A549 (cell line): ENCODE data around the gene PARM1. TPM values are rescaled to one million over a fixed set of nuclear protein-coding genes. Genes with fewer than 3 reads are reported as not detected.

Source experiments
- ATAC-seq, 2 experiments: fragments of 200-7000 bp in 1 of 2; fragments of >200 bp in 1 of 2; cut with Nextera tagmentation in 1 of 2; cut with Tn5 transposase in 1 of 2; 3 replicates each; pipeline versions ENCODE4 v1.8.0 to v1.9.1; 2018 to 2020; ENCODE audit warnings: mild to moderate bottlenecking in 1 of 2, moderate library complexity in 1 of 2
- CTCF ChIA-PET: fragments of 300-600 bp; sonication (Branson Sonifier 250); formaldehyde crosslinking; extraction: SDS; loops from one replicate; lab custom pipeline; 2021; ENCODE audit warnings: antibody characterized with exemption, inconsistent platforms; lab: Yijun Ruan, JAX
- POLR2A ChIA-PET: fragments of 350-600 bp; formaldehyde crosslinking; extraction: SDS; loops from one replicate; lab custom pipeline; 2021; ENCODE audit warnings: antibody characterized with exemption, inconsistent platforms; lab: Yijun Ruan, JAX
- DNase-seq, 2 experiments: peaks; one replicate each; pipeline versions ENCODE4 v3.0.0 to v3.0.0-alpha.2; 2011 to 2016; ENCODE audit warnings: low read depth in 1 of 2, low spot score in 1 of 2
- FAIRE-seq: peaks from 2 replicates; lab custom pipeline; 2011; peaks lifted over from hg19 to GRCh38; lab: Jason Lieb, UNC
- H3K27ac ChIP-seq, 2 experiments: fragments of >200 bp; sonication (Bioruptor Twin); formaldehyde crosslinking; 3 replicates each; pipeline ENCODE4 v1.5.1; 2016 to 2017
- H3K4me1 ChIP-seq: fragments of >200 bp; sonication (Bioruptor Twin); formaldehyde crosslinking; 3 replicates; pipeline ENCODE4 v1.6.1; 2016
- H3K4me2 ChIP-seq: fragments of >200 bp; sonication (Bioruptor Twin); formaldehyde crosslinking; 3 replicates; pipeline ENCODE4 v1.6.1; 2016
- H3K4me3 ChIP-seq: fragments of >200 bp; sonication (Bioruptor Twin); formaldehyde crosslinking; 3 replicates; pipeline ENCODE4 v1.5.1; 2016
- H3K9me3 ChIP-seq: fragments of >200 bp; sonication (Bioruptor Twin); formaldehyde crosslinking; 3 replicates; pipeline ENCODE4 v1.6.1; 2016
- BHLHE40 ChIP-seq: IDR thresholded peaks from 2 replicates; pipeline ENCODE4 v1.6.1; 2012; ENCODE audit warnings: low read depth, low read length, inconsistent platforms
- CBX2 ChIP-seq: fragments of 200-600 bp; sonication (generic); IDR thresholded peaks from 2 replicates; pipeline ENCODE4 v1.6.1; 2016; ENCODE audit warnings: low read depth, mild to moderate bottlenecking, borderline replicate concordance
- CBX8 ChIP-seq: fragments of 200-600 bp; sonication (generic); IDR thresholded peaks from 2 replicates; pipeline ENCODE4 v1.6.1; 2016
- CHD2 ChIP-seq: fragments of 150-350 bp; IDR thresholded peaks from 2 replicates; pipeline ENCODE4 v1.6.1; 2014; ENCODE audit warnings: low read length; ENCODE audit not compliant: partially characterized antibody
- EHMT2 ChIP-seq: fragments of 200-600 bp; sonication (generic); IDR thresholded peaks from 2 replicates; pipeline ENCODE4 v1.6.1; 2016; ENCODE audit warnings: antibody characterized with exemption, low read depth, mild to moderate bottlenecking, moderate library complexity
- ESRRA ChIP-seq: fragments of 150-350 bp; IDR thresholded peaks from 2 replicates; pipeline ENCODE4 v1.6.1; 2014; ENCODE audit warnings: mild to moderate bottlenecking, low read length, borderline replicate concordance
- FOSB ChIP-seq: fragments of 250-450 bp; sonication (Bioruptor Pico); IDR thresholded peaks from 2 replicates; pipeline ENCODE4 v1.5.0; 2020; ENCODE audit warnings: mild to moderate bottlenecking, moderate library complexity
- GATA3 ChIP-seq: IDR thresholded peaks from 2 replicates; pipeline ENCODE4 v1.6.1; 2012; ENCODE audit warnings: borderline replicate concordance
- HEYL ChIP-seq: fragments of 250-450 bp; sonication (Bioruptor Pico); IDR thresholded peaks from 2 replicates; pipeline ENCODE4 v1.8.0; 2021; ENCODE audit warnings: mild to moderate bottlenecking, moderate library complexity
- KDM1A ChIP-seq: fragments of 200-600 bp; sonication (generic); IDR thresholded peaks from 2 replicates; pipeline ENCODE4 v1.6.1; 2016; ENCODE audit warnings: low read depth, mild to moderate bottlenecking
- MAFK ChIP-seq: fragments of 450-650 bp; IDR thresholded peaks from 2 replicates; pipeline ENCODE4 v1.6.1; 2014; ENCODE audit not compliant: partially characterized antibody
- MAZ ChIP-seq: fragments of 150-350 bp; IDR thresholded peaks from 2 replicates; pipeline ENCODE4 v1.6.1; 2014; ENCODE audit warnings: antibody characterized with exemption, low read depth, low read length, borderline replicate concordance
- NR3C1 ChIP-seq: fragments of >200 bp; sonication (Bioruptor Twin); formaldehyde crosslinking; IDR thresholded peaks from 3 replicates; pipeline ENCODE4 v1.6.1; 2017
- POLR2AphosphoS2 ChIP-seq: conservative IDR thresholded peaks from 2 replicates; pipeline ENCODE4 v1.6.1; 2012; ENCODE audit warnings: low read length, improper control_type of control experiment, inconsistent platforms
- RFX5 ChIP-seq: fragments of 450-650 bp; IDR thresholded peaks from 2 replicates; pipeline ENCODE4 v1.7.1; 2014; ENCODE audit warnings: antibody characterized with exemption, mild to moderate bottlenecking, moderate library complexity
- RNF2 ChIP-seq: fragments of 200-600 bp; sonication (generic); IDR thresholded peaks from 2 replicates; pipeline ENCODE4 v1.6.1; 2016; ENCODE audit warnings: low read depth, mild to moderate bottlenecking, antibody characterized with exemption, moderate library complexity, borderline replicate concordance
- SMC3 ChIP-seq: fragments of >200 bp; sonication (Bioruptor Twin); formaldehyde crosslinking; IDR thresholded peaks from 3 replicates; pipeline ENCODE4 v1.6.1; 2018; ENCODE audit warnings: inconsistent platforms
- ZC3H11A ChIP-seq: fragments of 450-650 bp; IDR thresholded peaks from 2 replicates; pipeline ENCODE4 v1.6.1; 2014; ENCODE audit warnings: antibody characterized with exemption, mild to moderate bottlenecking
- ZNF302 ChIP-seq: fragments of 250-450 bp; sonication (Bioruptor Pico); IDR thresholded peaks from 2 replicates; pipeline ENCODE4 v1.9.0; 2021; ENCODE audit warnings: inconsistent platforms, mild to moderate bottlenecking, moderate library complexity
- WGBS: methylation state at CpG from one replicate; pipeline ENCODE4 v1.1.6; 2017; ENCODE audit errors: missing lambda C conversion rate; 5-methylcytosine and 5-hydroxymethylcytosine counted together
- polyA plus RNA-seq, 4 experiments: library from polyadenylated mRNA; depleted of rRNA in 3 of 4; stranded (reverse); fragments of >200 nt; fragmentation: RNase III in 1 of 4; extraction: RNeasy Plus Mini Kit Qiagen cat#74134 plus additional on column Dnase treatment in 1 of 4; gene quantifications; 2 replicates in 3 of 4; 3 replicates in 1 of 4; pipeline ENCODE4 v1.2.3, GENCODE V29; 2011 to 2017
- TF ChIP-seq, protein P1 (sequence below): fragments of 450-650 bp; IDR thresholded peaks from 2 replicates; pipeline ENCODE4 v1.6.1; 2014; ENCODE audit warnings: antibody characterized with exemption
- TF ChIP-seq, protein P2 (sequence below): IDR thresholded peaks from 2 replicates; pipeline ENCODE4 v1.6.1; 2012
- TF ChIP-seq, protein P3 (sequence below): fragments of 150-350 bp; IDR thresholded peaks from 2 replicates; pipeline ENCODE4 v1.6.1; 2014; ENCODE audit warnings: low read depth, mild to moderate bottlenecking, low read length
- TF ChIP-seq, protein P4 (sequence below): fragments of 250-450 bp; sonication (Bioruptor Pico); IDR thresholded peaks from 2 replicates; pipeline ENCODE4 v1.5.0; 2021; ENCODE audit warnings: mild to moderate bottlenecking, moderate library complexity, borderline replicate concordance
- TF ChIP-seq, protein P5 (sequence below): fragments of >200 bp; sonication (Bioruptor Twin); formaldehyde crosslinking; IDR thresholded peaks from 3 replicates; pipeline ENCODE4 v1.6.1; 2016
- TF ChIP-seq, protein P6 (sequence below): fragments of >200 bp; sonication (Bioruptor Twin); formaldehyde crosslinking; IDR thresholded peaks from 3 replicates; pipeline ENCODE4 v1.5.1; 2016

PARM1 gene
- polyA plus RNA-seq, 2 of the 4 experiments (the other 2 are of a cell fraction) = 0.37 to 2.5 TPM

DNA sequence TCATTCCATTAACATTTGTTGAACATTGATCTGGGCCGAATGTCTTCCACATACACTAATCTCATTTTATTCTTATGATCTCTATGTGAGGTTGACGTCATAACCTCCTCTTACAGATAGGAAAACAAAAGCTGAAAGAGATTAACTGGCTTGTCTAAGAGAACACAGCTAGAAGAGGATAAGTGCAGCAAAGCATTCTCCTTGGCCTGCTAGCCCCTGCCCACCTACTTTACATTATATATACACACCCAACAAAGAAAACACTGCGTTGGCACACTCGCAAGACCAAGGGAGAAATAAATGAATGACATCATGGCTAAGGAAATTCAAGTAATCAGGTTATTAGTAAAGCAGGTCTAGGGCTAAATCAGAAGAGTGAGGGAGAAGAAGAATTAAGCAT lies 138.4 kb downstream of the PARM1 start:
- FAIRE-seq = no peak
- 39% methylated on average over 4 of the region's 4 CpGs for WGBS
- no peaks in the 10 kb centered on the region for H3K4me1 ChIP-seq

DNA sequence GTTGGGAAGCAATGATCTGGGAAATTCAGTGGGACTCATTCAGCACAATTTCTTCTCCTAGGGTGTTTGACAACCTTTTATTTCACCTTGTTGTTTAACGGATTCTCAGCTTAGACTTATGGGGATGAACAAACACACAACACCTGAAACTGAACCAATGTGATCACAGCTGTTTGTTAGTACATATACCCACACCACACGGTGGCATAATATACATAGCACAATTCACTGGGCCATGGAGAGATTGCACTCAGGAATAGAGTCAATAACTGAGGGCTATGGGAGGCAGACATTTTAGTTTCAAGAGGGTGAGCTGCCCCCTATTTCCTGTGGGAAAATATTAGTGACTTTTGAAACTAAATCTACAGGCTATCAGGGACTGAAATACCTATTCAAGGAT lies 148.0 kb downstream of the PARM1 start:
- no peak overlapping the region for H3K4me2 ChIP-seq
- H3K4me1 ChIP-seq = no peaks in the 10 kb centered on the region
- no peak for ATAC-seq
- H3K4me3 ChIP-seq = no peak overlapping the region
- H3K27ac ChIP-seq = no peak overlapping the region
- TF ChIP-seq MAFK (no peak), SMC3 (no peak), POLR2AphosphoS2 (no peak), CBX8 (no peak), NR3C1 (no peak), GATA3 (no peak), ESRRA (no peak), ZNF302 (CRISPR knock-in tag) (no peak), RFX5 (no peak)
- TF ChIP-seq, protein P1, sequence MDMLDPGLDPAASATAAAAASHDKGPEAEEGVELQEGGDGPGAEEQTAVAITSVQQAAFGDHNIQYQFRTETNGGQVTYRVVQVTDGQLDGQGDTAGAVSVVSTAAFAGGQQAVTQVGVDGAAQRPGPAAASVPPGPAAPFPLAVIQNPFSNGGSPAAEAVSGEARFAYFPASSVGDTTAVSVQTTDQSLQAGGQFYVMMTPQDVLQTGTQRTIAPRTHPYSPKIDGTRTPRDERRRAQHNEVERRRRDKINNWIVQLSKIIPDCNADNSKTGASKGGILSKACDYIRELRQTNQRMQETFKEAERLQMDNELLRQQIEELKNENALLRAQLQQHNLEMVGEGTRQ = no peak
- TF ChIP-seq, protein P2, sequence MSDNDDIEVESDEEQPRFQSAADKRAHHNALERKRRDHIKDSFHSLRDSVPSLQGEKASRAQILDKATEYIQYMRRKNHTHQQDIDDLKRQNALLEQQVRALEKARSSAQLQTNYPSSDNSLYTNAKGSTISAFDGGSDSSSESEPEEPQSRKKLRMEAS = no peak
- TF ChIP-seq, protein P3, sequence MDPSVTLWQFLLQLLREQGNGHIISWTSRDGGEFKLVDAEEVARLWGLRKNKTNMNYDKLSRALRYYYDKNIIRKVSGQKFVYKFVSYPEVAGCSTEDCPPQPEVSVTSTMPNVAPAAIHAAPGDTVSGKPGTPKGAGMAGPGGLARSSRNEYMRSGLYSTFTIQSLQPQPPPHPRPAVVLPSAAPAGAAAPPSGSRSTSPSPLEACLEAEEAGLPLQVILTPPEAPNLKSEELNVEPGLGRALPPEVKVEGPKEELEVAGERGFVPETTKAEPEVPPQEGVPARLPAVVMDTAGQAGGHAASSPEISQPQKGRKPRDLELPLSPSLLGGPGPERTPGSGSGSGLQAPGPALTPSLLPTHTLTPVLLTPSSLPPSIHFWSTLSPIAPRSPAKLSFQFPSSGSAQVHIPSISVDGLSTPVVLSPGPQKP = no peak
- TF ChIP-seq, protein P4, sequence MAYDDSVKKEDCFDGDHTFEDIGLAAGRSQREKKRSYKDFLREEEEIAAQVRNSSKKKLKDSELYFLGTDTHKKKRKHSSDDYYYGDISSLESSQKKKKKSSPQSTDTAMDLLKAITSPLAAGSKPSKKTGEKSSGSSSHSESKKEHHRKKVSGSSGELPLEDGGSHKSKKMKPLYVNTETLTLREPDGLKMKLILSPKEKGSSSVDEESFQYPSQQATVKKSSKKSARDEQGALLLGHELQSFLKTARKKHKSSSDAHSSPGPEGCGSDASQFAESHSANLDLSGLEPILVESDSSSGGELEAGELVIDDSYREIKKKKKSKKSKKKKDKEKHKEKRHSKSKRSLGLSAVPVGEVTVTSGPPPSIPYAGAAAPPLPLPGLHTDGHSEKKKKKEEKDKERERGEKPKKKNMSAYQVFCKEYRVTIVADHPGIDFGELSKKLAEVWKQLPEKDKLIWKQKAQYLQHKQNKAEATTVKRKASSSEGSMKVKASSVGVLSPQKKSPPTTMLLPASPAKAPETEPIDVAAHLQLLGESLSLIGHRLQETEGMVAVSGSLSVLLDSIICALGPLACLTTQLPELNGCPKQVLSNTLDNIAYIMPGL = no peak
- H3K9me3 ChIP-seq = no peaks in the 10 kb centered on the region
- no peak for DNase-seq
- POLR2A ChIA-PET = no interaction called here
- WGBS = 32% methylated on average over 2 of the region's 2 CpGs
- no peak for FAIRE-seq
- CTCF ChIA-PET = no interaction called here

More for the DNA sequence above, 138.4 kb downstream of the PARM1 start:
- H3K9me3 ChIP-seq = no peaks in the 10 kb centered on the region
- H3K27ac ChIP-seq = no peak overlapping the region
- ChIA-PET POLR2A (no interaction called here), CTCF (interaction anchor here (0.8 kb wide), 1 partner anchor 138 kb away, joined by 3 read pairs; the partner anchor contains the start of gene PARM1)
- ATAC-seq = no peak
- H3K4me3 ChIP-seq = no peak overlapping the region
- no peak overlapping the region for H3K4me2 ChIP-seq
- TF ChIP-seq CHD2 (no peak), CBX2 (no peak), ZC3H11A (no peak), BHLHE40 (no peak), EHMT2 (no peak), RNF2 (no peak), NR3C1 (no peak), MAZ (no peak), ESRRA (no peak), FOSB (CRISPR knock-in tag) (no peak), KDM1A (no peak), HEYL (CRISPR knock-in tag) (no peak)
- TF ChIP-seq, protein P1 = no peak
- TF ChIP-seq, protein P5, sequence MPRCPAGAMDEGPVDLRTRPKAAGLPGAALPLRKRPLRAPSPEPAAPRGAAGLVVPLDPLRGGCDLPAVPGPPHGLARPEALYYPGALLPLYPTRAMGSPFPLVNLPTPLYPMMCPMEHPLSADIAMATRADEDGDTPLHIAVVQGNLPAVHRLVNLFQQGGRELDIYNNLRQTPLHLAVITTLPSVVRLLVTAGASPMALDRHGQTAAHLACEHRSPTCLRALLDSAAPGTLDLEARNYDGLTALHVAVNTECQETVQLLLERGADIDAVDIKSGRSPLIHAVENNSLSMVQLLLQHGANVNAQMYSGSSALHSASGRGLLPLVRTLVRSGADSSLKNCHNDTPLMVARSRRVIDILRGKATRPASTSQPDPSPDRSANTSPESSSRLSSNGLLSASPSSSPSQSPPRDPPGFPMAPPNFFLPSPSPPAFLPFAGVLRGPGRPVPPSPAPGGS = no peak
- TF ChIP-seq, protein P6, sequence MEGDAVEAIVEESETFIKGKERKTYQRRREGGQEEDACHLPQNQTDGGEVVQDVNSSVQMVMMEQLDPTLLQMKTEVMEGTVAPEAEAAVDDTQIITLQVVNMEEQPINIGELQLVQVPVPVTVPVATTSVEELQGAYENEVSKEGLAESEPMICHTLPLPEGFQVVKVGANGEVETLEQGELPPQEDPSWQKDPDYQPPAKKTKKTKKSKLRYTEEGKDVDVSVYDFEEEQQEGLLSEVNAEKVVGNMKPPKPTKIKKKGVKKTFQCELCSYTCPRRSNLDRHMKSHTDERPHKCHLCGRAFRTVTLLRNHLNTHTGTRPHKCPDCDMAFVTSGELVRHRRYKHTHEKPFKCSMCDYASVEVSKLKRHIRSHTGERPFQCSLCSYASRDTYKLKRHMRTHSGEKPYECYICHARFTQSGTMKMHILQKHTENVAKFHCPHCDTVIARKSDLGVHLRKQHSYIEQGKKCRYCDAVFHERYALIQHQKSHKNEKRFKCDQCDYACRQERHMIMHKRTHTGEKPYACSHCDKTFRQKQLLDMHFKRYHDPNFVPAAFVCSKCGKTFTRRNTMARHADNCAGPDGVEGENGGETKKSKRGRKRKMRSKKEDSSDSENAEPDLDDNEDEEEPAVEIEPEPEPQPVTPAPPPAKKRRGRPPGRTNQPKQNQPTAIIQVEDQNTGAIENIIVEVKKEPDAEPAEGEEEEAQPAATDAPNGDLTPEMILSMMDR = no peak
- no peak for DNase-seq
